Raji (cell line): Measurements from ENCODE around the gene FMN1.

ENCODE experiments used
- POLR2A ChIP-seq: IDR thresholded peaks from 2 replicates; pipeline ENCODE4 v1.6.1; 2011; ENCODE audit warnings: low read depth, low read length, control low read depth; ENCODE audit not compliant: insufficient read depth

Gene FMN1

GRCh38 chr15:33034588-33034987 is 159.9 kb downstream of the FMN1 start:
- TF ChIP-seq POLR2A: no peak

GRCh38 chr15:33032053-33032452 is 162.5 kb downstream of the FMN1 start:
- TF ChIP-seq POLR2A: no peak

DNA sequence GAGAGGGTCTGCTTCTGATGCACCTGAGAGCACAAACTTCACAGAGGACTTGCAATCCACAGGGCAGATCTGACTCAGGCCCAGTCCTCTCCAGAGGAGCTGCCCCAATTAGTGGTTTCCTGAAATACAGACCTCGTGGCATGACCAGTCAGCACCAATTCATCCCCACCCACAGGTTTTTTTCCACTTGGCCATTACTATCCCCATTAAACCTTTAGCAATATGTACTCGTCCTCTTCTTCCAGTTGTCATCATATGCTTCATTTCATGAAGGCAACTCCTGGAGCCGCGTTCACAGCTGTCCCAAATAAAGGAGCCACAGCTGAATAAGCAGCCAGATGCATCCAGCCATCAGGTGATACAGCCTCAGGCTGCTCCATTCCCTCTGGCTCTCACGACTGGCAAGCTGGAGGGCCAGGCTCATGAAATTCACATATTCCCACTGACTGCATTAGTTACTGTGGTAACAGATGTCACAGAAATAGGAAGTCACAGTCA is 163.1 kb downstream of the FMN1 start:
- no peak for TF ChIP-seq POLR2A

DNA sequence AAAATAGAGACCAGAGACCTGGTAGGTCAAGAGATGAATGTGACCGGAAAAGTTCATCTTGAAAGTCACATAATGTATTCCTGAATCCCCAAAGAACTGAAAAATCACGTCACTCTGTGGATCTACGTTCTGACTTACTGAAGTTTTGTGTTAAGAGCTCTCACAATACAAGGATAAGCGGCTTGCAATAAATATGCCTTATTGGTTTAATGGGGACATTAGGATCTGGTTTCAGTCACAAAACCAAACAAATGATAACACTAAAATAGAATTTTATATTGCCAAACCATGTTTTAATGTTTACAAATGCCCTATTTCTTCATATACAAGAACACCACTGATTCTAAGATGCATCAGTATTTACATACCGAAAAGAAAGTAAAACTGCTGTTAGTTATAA is 164.2 kb downstream of the FMN1 start:
- TF ChIP-seq POLR2A: no peak

DNA sequence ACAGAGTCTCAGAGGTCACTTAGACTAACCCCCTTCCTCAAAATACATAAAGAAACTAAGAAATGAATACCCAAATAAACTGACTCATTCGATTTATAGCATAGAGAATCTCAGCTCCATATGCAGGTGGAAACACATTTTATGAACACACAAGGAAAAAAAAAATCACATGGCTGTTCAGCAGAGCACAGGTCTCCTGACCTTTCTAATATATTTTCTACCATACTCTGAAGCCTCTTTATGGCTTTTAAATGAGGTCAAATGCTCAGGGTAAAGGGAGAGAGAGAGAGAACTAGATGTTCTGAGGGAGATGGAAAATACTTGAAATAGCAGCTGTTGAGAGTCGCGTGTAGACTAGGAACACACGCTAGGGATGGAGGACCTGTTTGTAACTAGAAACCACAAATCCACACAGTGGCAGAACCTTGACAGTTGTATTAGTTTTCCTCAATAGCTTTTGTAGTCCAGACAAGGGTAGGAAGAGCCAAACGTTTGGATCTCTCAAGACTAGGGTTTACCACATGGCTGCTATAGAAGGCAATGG is 165.3 kb downstream of the FMN1 start:
- TF ChIP-seq POLR2A: no peak

GRCh38 chr15:33028495-33028894 is 166.0 kb downstream of the FMN1 start:
- no peak for TF ChIP-seq POLR2A

DNA sequence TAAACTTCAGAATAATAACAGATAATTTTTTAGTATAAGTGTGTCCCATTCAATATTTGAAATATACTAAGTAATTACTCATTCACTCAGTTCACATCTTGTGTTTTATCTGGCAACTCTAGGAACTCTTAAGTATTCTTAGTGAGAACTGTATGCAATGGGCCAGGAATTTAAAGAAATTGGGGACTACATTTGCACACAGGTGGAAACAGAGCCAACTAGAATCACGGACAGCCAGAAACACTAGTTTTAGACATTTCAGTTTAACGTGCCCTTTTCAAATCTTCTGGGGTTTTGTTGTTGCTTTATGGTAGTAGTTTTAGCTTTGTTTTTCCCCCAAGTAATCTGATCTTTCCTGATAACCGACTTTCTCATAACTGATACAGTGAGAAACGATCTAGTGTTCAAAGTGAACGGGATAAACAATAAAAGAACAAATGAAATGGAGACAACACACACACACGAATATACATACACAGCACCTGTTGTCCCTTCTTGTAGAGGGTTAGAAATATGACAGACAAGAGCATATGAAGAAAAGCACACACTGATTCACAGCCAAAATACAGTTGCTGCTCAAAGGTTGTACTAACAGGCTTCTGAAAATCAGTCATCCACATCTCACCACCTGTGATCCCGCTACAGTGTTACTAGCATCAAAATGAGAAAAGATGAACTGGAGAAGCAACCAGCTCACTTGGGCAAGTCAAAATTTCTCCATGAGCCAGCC is 167.0 kb downstream of the FMN1 start:
- no peak for TF ChIP-seq POLR2A

GRCh38 chr15:33026614-33027013 is 167.9 kb downstream of the FMN1 start:
- TF ChIP-seq POLR2A: no peak

- TF ChIP-seq POLR2A: no peak
Observed at GRCh38 chr15:33022629-33023028, 171.9 kb downstream of the FMN1 start.

GRCh38 chr15:33021806-33022389 is 172.6 kb downstream of the FMN1 start:
- TF ChIP-seq POLR2A: no peak

DNA sequence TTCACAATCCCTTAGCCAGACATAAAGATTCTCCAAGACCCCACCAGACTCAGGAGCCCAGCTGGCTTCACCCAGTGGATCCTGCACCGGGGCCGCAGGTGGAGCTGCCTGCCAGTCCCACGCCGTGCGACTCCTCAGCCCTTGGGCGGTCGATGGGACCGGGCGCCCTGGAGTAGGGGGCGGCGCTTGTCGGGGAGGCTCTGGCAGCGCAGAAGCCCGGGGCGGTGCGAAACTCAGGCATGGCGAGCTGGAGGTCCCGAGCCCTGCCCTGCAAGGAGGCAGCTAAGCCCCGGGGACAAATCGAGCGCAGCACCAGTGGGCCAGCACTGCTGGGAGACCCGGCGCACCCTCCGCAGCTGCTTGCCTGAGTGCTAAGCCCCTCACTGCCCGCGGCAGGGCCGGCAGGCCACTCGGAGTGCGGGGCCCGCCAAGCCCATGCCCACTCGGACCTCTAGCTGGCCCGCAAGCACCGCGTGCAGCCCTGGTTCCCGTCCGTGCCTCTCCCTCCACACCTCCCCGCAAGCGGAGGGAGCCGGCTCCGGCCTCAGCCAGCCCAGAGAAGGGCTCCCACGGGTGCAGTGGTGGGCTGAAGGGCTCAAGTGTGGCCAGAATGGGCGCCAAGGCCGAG is 175.0 kb downstream of the FMN1 start:
- no peak for TF ChIP-seq POLR2A

DNA sequence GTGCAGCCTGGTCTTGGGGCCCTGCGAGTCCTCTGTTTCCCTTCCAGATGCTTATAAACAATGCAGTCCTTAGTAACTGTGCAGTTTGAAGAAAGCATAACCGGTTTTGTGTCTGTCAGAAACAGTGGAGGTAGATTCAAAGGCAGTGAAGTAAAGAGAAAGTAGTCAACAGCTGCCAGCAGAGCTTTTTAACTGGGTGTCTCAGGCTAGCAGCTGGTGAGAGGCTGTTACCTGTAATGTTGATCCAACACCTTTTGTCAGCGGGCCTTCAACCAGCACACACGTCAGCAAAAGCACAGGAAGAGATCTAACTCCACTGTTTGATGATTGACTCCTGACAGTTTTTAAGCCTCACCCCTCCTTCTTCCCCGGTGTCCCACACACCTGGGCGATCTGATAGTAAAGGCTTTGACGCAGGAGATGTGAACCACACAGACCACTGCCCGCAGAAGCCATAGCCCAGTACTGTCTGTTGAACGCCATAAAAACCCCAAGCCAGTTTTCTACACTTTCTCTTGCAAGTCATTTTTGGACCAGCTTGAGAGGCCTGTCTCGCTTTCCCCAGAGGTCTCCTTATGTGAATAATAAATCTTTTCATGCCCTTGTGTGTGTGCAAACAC is 178.0 kb downstream of the FMN1 start:
- no peak for TF ChIP-seq POLR2A

DNA sequence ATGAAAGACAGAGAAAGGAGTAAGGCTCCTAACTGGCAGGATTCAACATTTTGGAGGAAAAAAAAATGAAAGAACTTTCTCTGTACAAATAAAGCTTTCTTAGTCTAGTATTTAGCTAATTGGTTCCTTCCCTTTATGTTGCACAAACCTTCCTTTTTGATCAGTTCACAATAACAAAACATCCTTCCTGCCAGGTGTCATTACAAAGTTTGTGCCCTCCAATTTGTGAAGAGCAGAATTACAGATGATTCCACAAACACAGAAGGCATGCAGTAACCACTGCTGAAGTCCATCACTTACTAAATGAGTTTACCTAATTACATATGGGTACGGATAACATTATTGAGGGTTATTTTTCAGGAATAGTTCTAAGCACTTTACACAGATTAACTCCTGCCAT is 179.9 kb downstream of the FMN1 start:
- no peak for TF ChIP-seq POLR2A

DNA sequence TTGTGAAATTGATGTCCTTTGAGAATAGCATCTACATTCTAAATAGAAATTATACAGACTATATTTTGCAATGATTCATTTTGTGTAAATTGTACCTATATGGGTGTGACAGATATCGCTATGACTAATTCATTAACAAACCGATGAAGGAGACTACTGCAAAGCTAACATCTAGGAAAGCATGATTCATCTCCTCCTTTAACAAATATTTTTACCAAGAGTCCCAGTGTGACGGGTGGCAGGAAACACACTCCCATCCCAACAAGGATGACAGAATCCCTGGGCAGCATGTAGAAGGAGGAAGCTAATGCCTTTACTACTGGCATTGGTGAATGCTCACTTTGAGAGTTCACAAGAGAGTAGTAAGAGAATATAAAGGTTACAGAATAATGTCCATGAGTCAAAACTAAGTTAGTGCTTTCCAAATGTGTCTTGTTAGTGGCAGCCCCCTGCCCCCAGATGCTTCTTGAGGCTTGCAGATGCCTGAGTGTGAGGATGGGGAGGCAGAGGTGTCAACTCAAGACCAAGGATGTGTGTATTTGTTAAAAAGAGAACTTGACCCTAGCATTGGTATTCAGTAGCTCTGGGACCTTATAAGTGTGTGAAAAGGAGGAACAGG is 180.6 kb downstream of the FMN1 start:
- TF ChIP-seq POLR2A: no peak

DNA sequence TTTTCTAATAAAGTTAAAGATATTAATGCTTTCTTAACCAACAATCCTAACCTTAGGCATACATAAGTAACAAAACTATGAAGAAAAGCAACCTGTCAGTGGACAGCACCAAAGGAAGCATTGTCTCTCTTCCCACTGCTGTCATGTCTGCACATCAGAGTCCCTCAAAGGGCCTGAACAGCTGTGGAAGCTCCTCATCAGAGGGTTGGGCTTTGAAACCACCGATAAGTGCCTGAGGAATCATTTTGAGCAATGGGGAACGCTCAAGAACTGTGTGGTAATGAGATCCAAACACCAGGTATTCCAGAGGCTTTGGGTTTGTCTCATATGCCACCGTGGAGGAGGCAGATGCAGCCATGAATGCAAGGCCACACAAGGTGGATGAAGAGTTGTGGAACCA is 182.5 kb downstream of the FMN1 start:
- TF ChIP-seq POLR2A: no peak
